MM.1S (cell line): ENCODE data around the gene UST.

Experiments
- DNase-seq: peaks from one replicate; pipeline ENCODE4 v3.0.0-alpha.2; 2015
- H2AFZ ChIP-seq: fragments of 300-600 bp; sonication (generic); 2 replicates; pipeline ENCODE4 v1.6.0; 2016; ENCODE audit warnings: antibody characterized with exemption, low read length
- H3F3A ChIP-seq: fragments of 300-600 bp; sonication (generic); 2 replicates; pipeline ENCODE4 v1.6.1; 2016; ENCODE audit warnings: mild to moderate bottlenecking, antibody characterized with exemption, low read length, moderate library complexity, mixed read lengths; ENCODE audit not compliant: insufficient read depth
- H3K27ac ChIP-seq: fragments of 300-600 bp; sonication (generic); 2 replicates; pipeline ENCODE4 v1.5.1; 2016; ENCODE audit warnings: mild to moderate bottlenecking, low read length
- H3K27me3 ChIP-seq: fragments of 300-600 bp; sonication (generic); replicated peaks from 2 replicates; pipeline ENCODE4 v1.6.0; 2016; ENCODE audit warnings: low read length; ENCODE audit not compliant: insufficient read depth
- H3K36me3 ChIP-seq: fragments of 300-600 bp; sonication (generic); replicated peaks from 2 replicates; pipeline ENCODE4 v1.6.1; 2016; ENCODE audit warnings: mild to moderate bottlenecking, low read length, mixed read lengths; ENCODE audit not compliant: insufficient read depth
- H3K4me1 ChIP-seq: fragments of 300-600 bp; sonication (generic); 2 replicates; pipeline ENCODE4 v1.6.1; 2016; ENCODE audit warnings: low read length, mixed read lengths
- H3K4me2 ChIP-seq: fragments of 300-600 bp; sonication (generic); 2 replicates; pipeline ENCODE4 v1.6.0; 2016; ENCODE audit warnings: low read depth, low read length
- H3K4me3 ChIP-seq: fragments of 300-600 bp; sonication (generic); 2 replicates; pipeline ENCODE4 v1.5.1; 2016; ENCODE audit warnings: low read length, mixed read lengths
- H3K79me2 ChIP-seq: fragments of 300-600 bp; sonication (generic); 2 replicates; pipeline ENCODE4 v1.6.1; 2016; ENCODE audit warnings: mixed run types, low read length, mixed read lengths
- H3K9ac ChIP-seq: fragments of 300-600 bp; sonication (generic); 2 replicates; pipeline ENCODE4 v1.6.1; 2016; ENCODE audit warnings: low read length, mixed read lengths
- H3K9me2 ChIP-seq: fragments of 300-600 bp; sonication (generic); replicated peaks from 2 replicates; pipeline ENCODE4 v1.6.1; 2016; ENCODE audit warnings: mild to moderate bottlenecking, low read length, mixed read lengths; ENCODE audit not compliant: insufficient read depth
- H3K9me3 ChIP-seq: fragments of 300-600 bp; sonication (generic); replicated peaks from 2 replicates; pipeline ENCODE4 v1.6.1; 2016; ENCODE audit warnings: mild to moderate bottlenecking, low read length, mixed read lengths; ENCODE audit not compliant: insufficient read depth
- H4K20me1 ChIP-seq: fragments of 300-600 bp; sonication (generic); 2 replicates; pipeline ENCODE4 v1.6.1; 2016; ENCODE audit warnings: mild to moderate bottlenecking, low read length, moderate library complexity, mixed read lengths; ENCODE audit not compliant: insufficient read depth
- CTCF ChIP-seq: fragments of 300-600 bp; sonication (generic); IDR thresholded peaks from 2 replicates; pipeline ENCODE4 v1.5.1; 2016; ENCODE audit warnings: antibody characterized with exemption, low read length, mixed read lengths
- EZH2 ChIP-seq: fragments of 300-600 bp; sonication (generic); optimal IDR thresholded peaks from 2 replicates; pipeline ENCODE3; 2017; ENCODE audit warnings: low read depth, mild to moderate bottlenecking, antibody characterized with exemption, low read length, mixed read lengths
- EZH2phosphoT487 ChIP-seq: fragments of 300-600 bp; sonication (generic); IDR thresholded peaks from 2 replicates; pipeline ENCODE4 v1.6.1; 2018; ENCODE audit warnings: antibody characterized with exemption, low read length

UST gene

GRCh38 chr6:148735989-148736388 lies 10.8 kb upstream of the UST start:
- DNase-seq: no peak
- Histone ChIP-seq H3K27ac (no peak overlapping the region), H3K4me1 (no peaks in the 10 kb centered on the region)

GRCh38 chr6:148736774-148737412 lies 9.9 kb upstream of the UST start:
- Histone ChIP-seq H3K79me2 (no peaks in the 10 kb centered on the region), H3K4me1 (no peaks in the 10 kb centered on the region), H3K36me3 (no peaks in the 10 kb centered on the region), H3K9me2 (no peaks in the 10 kb centered on the region), H3K27ac (no peak overlapping the region), H2AFZ (no peak overlapping the region), H3F3A (no peaks in the 10 kb centered on the region), H3K4me2 (no peak overlapping the region), H3K27me3 (no peaks in the 10 kb centered on the region), H3K4me3 (no peak overlapping the region), H4K20me1 (no peaks in the 10 kb centered on the region), H3K9me3 (no peaks in the 10 kb centered on the region), H3K9ac (no peak overlapping the region)
- no peak for DNase-seq
- TF ChIP-seq CTCF: no peak
- no peak for TF ChIP-seq EZH2phosphoT487
- TF ChIP-seq EZH2: no peak

More at GRCh38 chr6:148735989-148736388, 10.8 kb upstream of the UST start:
- Histone ChIP-seq H3K4me2 (no peak overlapping the region), H3K9me3 (no peaks in the 10 kb centered on the region), H3K9me2 (no peaks in the 10 kb centered on the region), H3K9ac (no peak overlapping the region), H3K27me3 (no peaks in the 10 kb centered on the region), H2AFZ (no peak overlapping the region), H4K20me1 (no peaks in the 10 kb centered on the region), H3F3A (no peaks in the 10 kb centered on the region), H3K79me2 (no peaks in the 10 kb centered on the region), H3K4me3 (no peak overlapping the region), H3K36me3 (no peaks in the 10 kb centered on the region)
- TF ChIP-seq EZH2phosphoT487 (no peak), CTCF (no peak), EZH2 (no peak)

GRCh38 chr6:148737806-148738205 lies 9.0 kb upstream of the UST start:
- H4K20me1 ChIP-seq: no peaks in the 10 kb centered on the region
- H3K4me3 ChIP-seq: no peak overlapping the region
- no peak for DNase-seq
- no peaks in the 10 kb centered on the region for H3F3A ChIP-seq
- H3K4me2 ChIP-seq: no peak overlapping the region
- H3K9ac ChIP-seq: no peak overlapping the region
- H3K4me1 ChIP-seq: no peaks in the 10 kb centered on the region
- no peaks in the 10 kb centered on the region for H3K9me3 ChIP-seq
- TF ChIP-seq EZH2phosphoT487: no peak
- no peak for TF ChIP-seq EZH2
- TF ChIP-seq CTCF: no peak
- H2AFZ ChIP-seq: no peak overlapping the region
- H3K79me2 ChIP-seq: no peaks in the 10 kb centered on the region
- no peaks in the 10 kb centered on the region for H3K36me3 ChIP-seq
- H3K27me3 ChIP-seq: no peaks in the 10 kb centered on the region
- H3K9me2 ChIP-seq: no peaks in the 10 kb centered on the region
- H3K27ac ChIP-seq: no peak overlapping the region
